HFFc6 (cell line): ENCODE data around the gene CASP12. TPM values are rescaled to one million over a fixed set of nuclear protein-coding genes. Genes with fewer than 3 reads are reported as not detected.

Source experiments
- DNase-seq: peaks from one replicate; pipeline ENCODE4 v3.0.0-alpha.2; 2018
- H3K27ac Mint-ChIP-seq: 2 replicates; pipeline ENCODE4 v1.8.0; 2020; ENCODE audit warnings: mild to moderate bottlenecking, mixed read lengths
- H3K27me3 Mint-ChIP-seq: 2 replicates; pipeline ENCODE4 v1.8.0; 2021; ENCODE audit warnings: mild to moderate bottlenecking, moderate library complexity, mixed read lengths; ENCODE audit not compliant: insufficient read depth
- H3K36me3 Mint-ChIP-seq: 2 replicates; pipeline ENCODE4 v1.8.0; 2021; ENCODE audit warnings: low read depth, mixed read lengths
- H3K4me1 Mint-ChIP-seq: 2 replicates; pipeline ENCODE4 v1.8.0; 2020; ENCODE audit warnings: low read depth, mixed read lengths
- H3K4me3 Mint-ChIP-seq: 2 replicates; pipeline ENCODE4 v1.8.0; 2020; ENCODE audit warnings: mild to moderate bottlenecking, moderate library complexity, mixed read lengths
- H3K9me3 Mint-ChIP-seq: 2 replicates; pipeline ENCODE4 v1.8.0; 2020; ENCODE audit warnings: mild to moderate bottlenecking, mixed read lengths
- CTCF ChIP-seq: fragments of 200-600 bp; sonication (generic); IDR thresholded peaks from 2 replicates; pipeline ENCODE4 v1.5.0; 2021; ENCODE audit warnings: antibody characterized with exemption, mild to moderate bottlenecking
- total RNA-seq, 6 experiments: library from RNA; stranded (reverse); fragmentation: NEBNext Ultra II Directional; extraction: Animal tissue kit (Norgen Biotek cat#: 25700); gene quantifications; 2 replicates in 1 of 6; 3 replicates in 5 of 6; pipeline ENCODE4 v1.2.3, GENCODE V29; 2021

Gene CASP12
- total RNA-seq, 6 experiments from 2014 or later, result not detected

DNA sequence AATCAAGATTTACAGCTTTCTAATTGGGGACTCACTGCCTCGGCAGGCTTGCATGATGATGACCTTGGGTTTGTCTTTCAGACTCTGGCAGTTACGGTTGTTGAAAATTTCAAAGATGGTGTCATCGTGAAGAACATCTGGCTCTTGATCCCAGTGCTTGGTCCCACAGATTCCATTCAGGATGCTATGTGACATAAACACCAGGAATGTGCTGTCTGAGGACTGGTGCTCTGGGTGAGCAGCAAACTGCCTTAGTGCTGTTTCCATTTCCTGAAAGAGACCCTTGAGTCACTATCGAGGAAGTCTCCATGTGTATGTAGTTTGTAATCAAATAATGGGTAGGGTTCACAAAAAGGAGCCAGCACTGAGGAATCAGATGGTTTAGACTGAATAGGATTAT, 7.1 kb downstream of the CASP12 start:
- Mint-ChIP-seq H3K4me1 (peaks cover 35% of the 10 kb centered on the region; the same call in 1 of the 2 replicates), H3K4me3 (no peak overlapping the region; the same call in 1 of the 2 replicates), H3K27ac (peak overlapping the region; percentile 24; the same call in 1 of the 2 replicates), H3K9me3 (no peaks in the 10 kb centered on the region), H3K36me3 (no peaks in the 10 kb centered on the region), H3K27me3 (no peaks in the 10 kb centered on the region)
- DNase-seq, result peak; percentile 2
- no peak for TF ChIP-seq CTCF

DNA sequence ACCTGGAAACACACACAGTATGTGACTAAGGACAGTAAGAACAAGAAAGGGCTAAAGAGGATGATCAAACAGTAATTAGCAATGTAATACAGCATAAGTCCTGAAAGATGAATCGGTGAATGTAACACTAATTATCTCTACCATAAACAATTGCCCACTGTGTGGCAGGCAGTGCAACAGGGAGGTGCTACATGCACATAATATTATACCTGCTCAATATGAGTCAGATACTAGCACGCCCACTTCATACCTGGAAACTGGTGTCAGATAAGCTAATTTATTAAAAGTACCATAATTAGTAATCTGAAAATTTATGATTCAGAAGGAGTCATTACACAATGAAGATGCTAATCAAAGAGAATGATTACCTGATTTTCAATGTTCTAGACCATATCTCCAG, 14.9 kb downstream of the CASP12 start:
- H3K4me1 Mint-ChIP-seq, result no peaks in the 10 kb centered on the region
- no peaks in the 10 kb centered on the region; the same call in 1 of the 2 replicates for H3K9me3 Mint-ChIP-seq
- H3K27me3 Mint-ChIP-seq, result no peaks in the 10 kb centered on the region
- TF ChIP-seq CTCF, result no peak
- H3K4me3 Mint-ChIP-seq, result no peak overlapping the region
- H3K27ac Mint-ChIP-seq, result no peak overlapping the region
- H3K36me3 Mint-ChIP-seq, result no peaks in the 10 kb centered on the region
- DNase-seq, result no peak

DNA sequence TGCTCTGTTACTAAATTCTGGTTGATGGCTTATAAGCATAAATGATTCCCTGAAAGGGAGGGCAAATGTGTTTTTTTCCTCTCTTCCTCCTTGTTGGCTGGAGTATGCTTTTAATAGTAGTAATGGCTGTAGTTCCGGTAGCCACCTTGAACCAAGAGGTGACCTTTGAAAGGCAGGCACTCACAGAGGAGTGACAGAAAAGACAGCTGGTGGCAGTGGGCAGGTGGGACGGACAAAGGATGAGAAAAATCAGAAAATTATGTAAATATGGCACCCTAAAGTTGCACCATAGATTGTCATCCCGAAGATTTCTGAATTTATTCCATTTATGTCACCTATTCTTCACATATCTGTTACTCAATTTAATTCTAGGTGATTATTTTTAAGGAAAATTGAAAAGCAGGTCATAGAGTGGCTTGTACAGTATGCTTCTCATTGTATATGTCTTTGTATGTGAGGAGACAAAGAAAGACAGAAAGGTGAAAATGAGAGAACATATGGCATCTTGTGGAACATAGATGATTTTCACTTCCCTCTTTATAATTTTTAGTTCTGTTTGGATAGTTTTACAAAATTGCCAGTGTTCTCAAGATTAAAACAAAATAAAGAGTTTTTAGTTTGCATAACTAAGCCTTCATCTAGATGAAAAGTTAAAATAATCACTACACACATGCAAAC, 17.0 kb downstream of the CASP12 start:
- Mint-ChIP-seq H3K9me3 (no peaks in the 10 kb centered on the region; the same call in 1 of the 2 replicates), H3K4me3 (no peak overlapping the region), H3K27me3 (no peaks in the 10 kb centered on the region), H3K4me1 (no peaks in the 10 kb centered on the region), H3K27ac (no peak overlapping the region), H3K36me3 (no peaks in the 10 kb centered on the region)
- no peak for TF ChIP-seq CTCF
- no peak for DNase-seq

DNA sequence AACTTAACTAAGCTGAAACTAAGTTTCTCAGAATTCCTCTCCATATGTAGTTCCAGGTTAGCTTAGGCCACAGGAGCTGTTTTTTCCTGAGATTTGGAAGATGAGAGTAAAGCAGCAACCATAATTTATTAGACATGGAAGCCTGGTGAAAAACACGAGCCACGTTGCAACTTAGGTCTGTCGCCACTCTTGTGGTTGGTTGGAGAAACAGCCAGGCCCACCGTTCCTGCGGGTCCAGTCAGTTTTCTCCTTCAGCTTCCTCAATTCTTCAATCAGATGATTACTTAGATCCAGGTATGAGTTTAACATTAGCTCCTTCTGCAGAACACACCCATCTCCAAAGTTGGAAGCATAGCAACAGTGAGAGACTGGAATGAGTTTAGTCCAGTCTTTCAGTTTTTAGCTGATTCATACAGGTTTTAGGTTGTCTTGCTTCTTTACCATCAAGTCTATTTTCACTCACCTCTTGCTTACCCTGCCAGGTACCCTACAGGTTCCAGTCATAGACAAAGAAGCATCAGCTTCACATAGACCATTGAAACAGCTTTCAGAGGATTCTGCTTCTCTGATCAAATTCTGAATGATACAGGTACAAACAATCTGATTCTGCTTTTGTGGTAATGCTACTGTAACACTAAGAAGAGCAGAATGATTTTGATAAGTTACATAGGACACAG, 18.6 kb downstream of the CASP12 start:
- Mint-ChIP-seq H3K27ac (no peak overlapping the region), H3K4me1 (no peaks in the 10 kb centered on the region), H3K9me3 (no peaks in the 10 kb centered on the region; the same call in 1 of the 2 replicates), H3K27me3 (no peaks in the 10 kb centered on the region), H3K4me3 (no peak overlapping the region), H3K36me3 (no peaks in the 10 kb centered on the region)
- DNase-seq, result no peak
- no peak for TF ChIP-seq CTCF

DNA sequence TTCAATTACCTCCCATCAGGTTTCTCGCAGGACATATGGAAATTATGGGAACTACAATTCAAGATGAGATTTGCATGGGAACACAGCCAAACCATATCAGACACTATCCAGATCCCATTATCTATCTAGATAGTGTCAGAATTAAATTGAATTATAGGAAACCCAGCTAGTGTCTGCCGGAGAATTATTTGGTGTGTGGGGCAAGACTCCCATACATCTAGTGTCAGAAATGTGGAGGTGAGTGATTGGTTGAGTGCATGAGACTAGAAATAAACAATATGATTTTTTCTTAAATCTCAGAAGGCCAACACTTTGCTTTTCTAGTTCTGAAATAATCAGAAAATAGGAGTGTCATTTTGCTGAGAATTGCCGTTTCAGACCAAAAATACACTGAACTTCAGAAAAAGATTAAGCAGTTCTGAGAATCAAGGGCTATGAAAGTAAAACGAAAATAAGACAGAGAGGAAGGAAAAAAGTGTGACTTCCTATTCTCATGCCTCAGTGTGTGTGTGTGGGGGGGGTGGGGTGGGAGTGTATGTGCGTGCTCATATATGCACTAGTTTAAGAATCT, 21.3 kb downstream of the CASP12 start:
- no peak overlapping the region for H3K4me3 Mint-ChIP-seq
- H3K36me3 Mint-ChIP-seq, result no peaks in the 10 kb centered on the region
- H3K9me3 Mint-ChIP-seq, result no peaks in the 10 kb centered on the region
- H3K27me3 Mint-ChIP-seq, result no peaks in the 10 kb centered on the region; the same call in 1 of the 2 replicates
- TF ChIP-seq CTCF, result no peak
- H3K27ac Mint-ChIP-seq, result no peak overlapping the region
- H3K4me1 Mint-ChIP-seq, result no peaks in the 10 kb centered on the region
- DNase-seq, result no peak
